GM12864 (cell line): ENCODE measurements around the gene ZNF431.
"Not testable (repeated sequence)": the region's sequence is repeated elsewhere in the genome, so short reads cannot be mapped to it uniquely, and the experiment has no call there.

ENCODE experiments used
- DNase-seq: peaks from one replicate; pipeline ENCODE4 v3.0.0-alpha.2; 2011; ENCODE audit warnings: low read depth
- H3K4me3 ChIP-seq: 2 replicates; pipeline ENCODE4 v1.5.1; 2011; ENCODE audit warnings: mild to moderate bottlenecking, low read depth, low read length, control low read depth
- TF ChIP-seq, protein P1 (sequence below): IDR thresholded peaks from 2 replicates; pipeline ENCODE4 v1.5.1; 2011; ENCODE audit warnings: low read depth, mild to moderate bottlenecking, moderate library complexity, low read length, control low read depth, inconsistent platforms; ENCODE audit errors: missing control alignments

The ZNF431 gene

DNA sequence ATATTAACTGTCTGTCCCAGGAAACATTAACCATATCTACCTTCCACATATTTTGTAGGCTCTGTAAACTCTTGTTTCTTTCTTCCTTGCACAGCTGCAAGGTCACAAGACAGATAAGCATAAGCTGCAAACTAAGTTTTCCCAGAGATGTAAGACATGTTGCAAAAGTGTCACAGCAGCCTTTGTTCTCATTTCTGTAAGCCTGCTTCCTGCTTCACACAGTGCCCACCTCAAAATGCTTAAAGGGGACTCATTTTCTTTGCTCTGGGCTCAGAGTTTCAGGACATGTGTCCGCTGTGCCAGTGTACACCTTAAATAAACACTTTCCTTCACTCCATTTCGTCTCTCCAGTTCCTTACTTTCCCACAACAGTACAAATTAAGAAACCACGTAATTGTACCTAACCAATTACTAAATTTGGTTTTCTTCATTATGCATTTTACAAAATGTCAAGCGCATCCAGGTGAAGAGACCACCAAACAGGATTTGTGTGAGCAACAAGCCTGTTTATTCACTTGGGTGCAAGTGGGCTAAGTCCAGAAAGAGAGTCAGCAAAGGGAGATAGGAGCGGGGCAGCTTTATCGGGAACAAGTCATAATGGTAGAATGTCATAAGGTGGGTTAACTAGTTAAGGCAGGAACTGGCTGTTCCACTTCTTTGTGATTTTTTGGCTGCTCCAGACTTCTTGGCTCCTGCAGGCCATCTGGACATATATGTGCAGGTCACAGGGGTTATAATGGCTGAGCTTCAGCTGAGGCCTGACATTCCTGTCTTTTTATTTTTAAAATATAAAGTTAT is 12.7 kb upstream of the ZNF431 start:
- DNase-seq = no peak
- TF ChIP-seq, protein P1, sequence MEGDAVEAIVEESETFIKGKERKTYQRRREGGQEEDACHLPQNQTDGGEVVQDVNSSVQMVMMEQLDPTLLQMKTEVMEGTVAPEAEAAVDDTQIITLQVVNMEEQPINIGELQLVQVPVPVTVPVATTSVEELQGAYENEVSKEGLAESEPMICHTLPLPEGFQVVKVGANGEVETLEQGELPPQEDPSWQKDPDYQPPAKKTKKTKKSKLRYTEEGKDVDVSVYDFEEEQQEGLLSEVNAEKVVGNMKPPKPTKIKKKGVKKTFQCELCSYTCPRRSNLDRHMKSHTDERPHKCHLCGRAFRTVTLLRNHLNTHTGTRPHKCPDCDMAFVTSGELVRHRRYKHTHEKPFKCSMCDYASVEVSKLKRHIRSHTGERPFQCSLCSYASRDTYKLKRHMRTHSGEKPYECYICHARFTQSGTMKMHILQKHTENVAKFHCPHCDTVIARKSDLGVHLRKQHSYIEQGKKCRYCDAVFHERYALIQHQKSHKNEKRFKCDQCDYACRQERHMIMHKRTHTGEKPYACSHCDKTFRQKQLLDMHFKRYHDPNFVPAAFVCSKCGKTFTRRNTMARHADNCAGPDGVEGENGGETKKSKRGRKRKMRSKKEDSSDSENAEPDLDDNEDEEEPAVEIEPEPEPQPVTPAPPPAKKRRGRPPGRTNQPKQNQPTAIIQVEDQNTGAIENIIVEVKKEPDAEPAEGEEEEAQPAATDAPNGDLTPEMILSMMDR = no peak
- H3K4me3 ChIP-seq = no peak overlapping the region

DNA sequence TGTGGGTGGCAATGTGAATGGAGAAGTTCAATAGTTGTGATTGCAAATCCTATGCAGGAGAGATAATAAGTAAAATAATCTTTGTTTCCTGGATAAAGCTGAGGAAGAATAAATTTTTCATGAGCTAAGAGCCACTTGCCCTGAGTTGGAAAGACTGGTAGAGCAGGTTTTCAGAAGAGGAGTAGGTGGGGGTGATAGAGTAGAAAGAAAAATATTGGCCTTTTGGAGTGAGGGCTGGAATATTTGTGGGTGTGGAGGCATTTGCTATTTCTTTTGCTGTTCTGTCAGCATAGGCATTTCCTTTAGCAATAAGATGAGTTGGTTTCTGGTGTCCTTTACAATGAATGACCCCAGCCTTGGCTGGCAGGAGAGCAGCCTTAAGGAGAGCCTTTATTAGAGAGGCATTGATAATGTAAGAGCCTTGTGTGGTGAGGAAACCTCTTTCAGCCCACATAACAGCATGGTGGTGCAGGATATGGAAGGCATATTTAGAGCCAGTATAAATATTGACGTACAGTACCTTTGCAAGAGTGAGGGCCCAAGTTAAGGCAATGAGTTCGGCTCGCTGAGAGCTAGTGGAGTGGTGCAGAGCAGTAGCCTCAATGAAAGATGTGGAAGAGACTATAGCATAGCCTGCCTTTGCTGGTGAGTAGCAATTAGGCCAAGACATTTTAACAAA is 11.6 kb upstream of the ZNF431 start:
- DNase-seq = no peak
- TF ChIP-seq, protein P1 = no peak
- H3K4me3 ChIP-seq = no peak overlapping the region

DNA sequence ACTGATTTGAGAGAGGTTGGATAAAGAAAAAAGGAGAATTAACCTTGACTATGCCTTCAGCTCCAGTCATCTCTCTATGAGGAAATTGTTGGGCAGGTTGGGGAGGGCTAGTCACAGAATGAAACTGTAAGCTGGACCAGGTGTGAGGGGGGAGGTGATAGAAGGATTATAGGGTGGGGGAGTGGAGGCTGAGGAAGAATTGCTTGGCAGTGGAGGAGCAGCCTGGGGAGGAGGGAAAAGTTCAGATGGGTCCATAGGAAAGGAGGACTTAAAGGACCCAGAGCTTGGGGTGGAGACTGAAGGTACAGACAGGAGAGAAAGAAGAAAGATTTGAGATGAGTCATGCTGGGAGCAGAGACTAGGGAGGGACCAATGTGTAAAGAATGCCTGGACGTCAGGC is 8.2 kb upstream of the ZNF431 start:
- TF ChIP-seq, protein P1 = no peak
- no peak overlapping the region for H3K4me3 ChIP-seq
- no peak for DNase-seq

DNA sequence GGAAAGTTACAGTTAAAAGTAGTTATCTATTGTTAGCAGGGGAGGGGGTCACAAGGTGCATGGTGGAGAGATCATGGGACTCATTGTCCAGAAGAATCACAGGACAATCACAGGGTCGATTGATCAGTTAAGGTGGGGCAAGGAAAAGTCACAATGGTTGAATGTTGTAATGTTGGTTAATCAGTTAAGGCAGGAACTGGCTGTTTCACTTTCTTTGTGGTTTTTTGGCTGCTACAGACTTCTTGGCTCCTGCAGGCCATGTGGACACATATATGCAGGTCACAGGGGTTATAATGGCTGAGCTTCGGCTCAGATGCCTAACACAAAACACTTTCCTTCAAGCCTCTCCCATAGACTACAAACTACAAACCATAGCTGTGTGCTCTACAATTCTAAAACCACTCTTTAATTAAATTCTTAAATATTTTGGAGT is 6.9 kb upstream of the ZNF431 start:
- H3K4me3 ChIP-seq = no peak overlapping the region
- no peak for DNase-seq
- TF ChIP-seq, protein P1 = no peak

DNA sequence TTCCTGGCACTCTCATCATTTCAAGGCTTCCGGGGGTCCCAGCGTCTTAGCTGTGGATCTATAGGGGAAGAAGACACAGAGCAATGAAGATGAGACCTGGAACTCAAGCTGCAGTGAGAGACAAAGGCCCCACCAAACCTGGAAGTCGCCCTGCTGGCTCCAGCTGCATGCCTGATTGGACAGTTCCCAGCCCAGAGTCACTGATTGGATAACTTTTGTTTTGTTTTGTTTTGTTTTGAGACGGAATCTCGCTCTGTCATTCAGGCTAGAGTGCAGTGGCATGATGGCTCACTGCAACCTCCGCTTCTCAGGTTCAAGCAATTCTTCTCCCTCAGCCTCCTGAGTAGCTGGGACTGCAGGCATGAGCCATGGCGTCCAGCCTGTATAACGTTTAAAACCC is 6.4 kb upstream of the ZNF431 start:
- no peak for DNase-seq
- TF ChIP-seq, protein P1 = no peak
- H3K4me3 ChIP-seq = no peak overlapping the region

DNA sequence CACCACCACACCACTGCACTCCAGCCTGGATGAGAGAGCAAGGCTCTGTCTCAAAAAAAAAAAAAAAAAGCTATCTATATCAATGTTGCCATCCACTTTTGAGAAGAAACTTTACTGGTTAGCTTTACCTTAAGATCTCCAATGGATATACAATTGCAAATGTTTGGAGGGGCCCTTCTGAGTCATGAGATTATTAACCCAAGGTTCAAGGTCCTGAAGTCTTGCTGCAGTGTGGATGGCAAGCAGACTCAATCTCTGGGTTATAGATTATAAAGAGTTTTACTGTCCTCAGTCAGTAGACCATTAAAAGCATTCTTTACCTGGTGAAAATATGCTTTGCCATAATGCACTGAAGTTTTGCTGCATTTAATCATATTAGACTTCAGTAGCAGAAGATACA is 3.7 kb upstream of the ZNF431 start:
- no peak for DNase-seq
- TF ChIP-seq, protein P1 = no peak
- H3K4me3 ChIP-seq = no peak overlapping the region

DNA sequence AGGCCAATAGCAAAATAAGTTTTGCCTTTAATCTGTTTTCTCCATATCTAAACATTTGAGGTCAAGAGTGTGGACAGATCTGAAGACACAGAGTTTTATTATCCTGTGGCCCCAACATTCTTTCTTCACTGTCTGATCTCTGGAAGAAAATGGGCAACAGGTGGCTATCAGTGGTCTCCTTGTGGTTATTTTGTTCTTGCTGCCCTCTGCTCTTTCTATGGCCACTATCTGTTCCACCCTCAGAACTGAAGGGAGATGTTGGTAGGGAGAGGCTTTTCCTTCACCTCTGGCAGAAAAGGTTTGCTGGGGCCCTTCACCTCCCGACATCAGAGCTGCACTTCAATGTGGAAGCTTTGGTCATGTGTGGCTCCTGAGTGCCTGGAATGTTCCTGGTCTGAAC is 834 bp upstream of the ZNF431 start:
- DNase-seq, H3K4me3 ChIP-seq: not testable (repeated sequence)
